HG03064 (cell line): Measurements from ENCODE around the gene ADORA1.

Source experiments
- ATAC-seq: cut with Tn5 transposase; IDR thresholded peaks from one replicate; pipeline ENCODE4 v1.9.1; 2021; ENCODE audit warnings: low read depth; ENCODE audit not compliant: unreplicated experiment

The ADORA1 gene

GRCh38 chr1:203169770-203170520 lies 42.4 kb downstream of the ADORA1 start:
- ATAC-seq = no peak

- no peak for ATAC-seq
Observed at GRCh38 chr1:203170625-203171330, 43.3 kb downstream of the ADORA1 start.

GRCh38 chr1:203171341-203172183 lies 44.0 kb downstream of the ADORA1 start:
- ATAC-seq = no peak

- no peak for ATAC-seq
Observed at GRCh38 chr1:203172184-203173010, 44.9 kb downstream of the ADORA1 start.

GRCh38 chr1:203173011-203173555 lies 45.6 kb downstream of the ADORA1 start:
- ATAC-seq = no peak

- peak; percentile 75 for ATAC-seq
Observed at GRCh38 chr1:203173566-203173965, 46.0 kb downstream of the ADORA1 start.

DNA sequence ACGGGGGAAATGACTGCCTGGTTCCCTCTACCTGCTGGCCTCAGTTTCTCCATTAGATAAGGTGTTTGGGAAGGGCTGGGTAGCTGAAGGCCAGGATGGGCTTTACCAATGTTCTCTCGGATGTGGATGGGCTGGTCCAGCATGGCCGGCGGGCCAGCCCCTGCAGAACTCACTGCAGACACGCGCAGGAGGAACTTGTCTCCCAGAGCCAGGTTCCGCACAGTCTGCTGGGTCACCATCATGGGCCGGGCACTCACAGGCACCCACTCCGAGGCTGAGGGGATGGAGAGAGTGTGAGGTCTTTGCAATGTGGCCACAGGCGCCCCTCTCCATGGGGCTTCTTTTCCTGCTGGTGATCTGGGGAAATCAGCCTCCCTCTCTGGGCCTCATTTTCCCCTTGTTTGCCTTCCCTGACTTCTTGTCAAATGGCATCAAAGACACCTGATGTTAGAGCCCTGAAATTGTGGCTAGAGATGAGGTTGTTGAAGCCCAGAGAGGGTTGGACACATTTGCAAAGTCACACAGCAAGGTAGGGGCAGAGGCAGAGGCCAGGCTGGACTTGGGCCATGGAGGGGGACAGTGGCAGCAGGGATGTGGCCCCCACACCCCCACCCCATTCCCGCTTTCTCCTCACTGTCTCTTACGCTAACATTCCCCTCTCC lies 46.9 kb downstream of the ADORA1 start:
- ATAC-seq = no peak

GRCh38 chr1:203175237-203175826 lies 47.8 kb downstream of the ADORA1 start, which contains the start of gene MYBPH:
Gene MYBPH (minus strand): TSS chr1:203175826. CDS start chr1:203175755, 71 bp downstream.
- no peak for ATAC-seq

DNA sequence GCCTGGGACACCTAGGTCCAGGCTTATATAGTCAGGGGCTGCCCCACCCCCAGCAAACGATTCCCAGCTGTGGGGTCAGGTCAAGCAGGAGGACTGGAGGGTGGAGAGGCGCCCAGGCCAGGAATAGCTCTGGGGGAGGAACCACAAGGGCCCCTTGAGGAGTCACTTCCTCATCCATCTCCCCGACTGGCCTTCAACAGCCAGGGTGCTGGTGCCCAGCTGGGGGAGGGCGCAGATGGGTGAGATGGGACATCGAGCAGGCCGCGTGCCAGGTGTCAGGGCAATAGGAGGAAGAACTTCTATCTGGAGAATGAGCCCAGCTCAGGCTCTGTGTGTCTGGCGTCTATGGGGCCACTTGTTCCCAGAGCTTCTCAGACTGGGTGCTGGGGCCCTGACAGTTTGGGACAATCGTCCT lies 48.3 kb downstream of the ADORA1 start:
- ATAC-seq = no peak

DNA sequence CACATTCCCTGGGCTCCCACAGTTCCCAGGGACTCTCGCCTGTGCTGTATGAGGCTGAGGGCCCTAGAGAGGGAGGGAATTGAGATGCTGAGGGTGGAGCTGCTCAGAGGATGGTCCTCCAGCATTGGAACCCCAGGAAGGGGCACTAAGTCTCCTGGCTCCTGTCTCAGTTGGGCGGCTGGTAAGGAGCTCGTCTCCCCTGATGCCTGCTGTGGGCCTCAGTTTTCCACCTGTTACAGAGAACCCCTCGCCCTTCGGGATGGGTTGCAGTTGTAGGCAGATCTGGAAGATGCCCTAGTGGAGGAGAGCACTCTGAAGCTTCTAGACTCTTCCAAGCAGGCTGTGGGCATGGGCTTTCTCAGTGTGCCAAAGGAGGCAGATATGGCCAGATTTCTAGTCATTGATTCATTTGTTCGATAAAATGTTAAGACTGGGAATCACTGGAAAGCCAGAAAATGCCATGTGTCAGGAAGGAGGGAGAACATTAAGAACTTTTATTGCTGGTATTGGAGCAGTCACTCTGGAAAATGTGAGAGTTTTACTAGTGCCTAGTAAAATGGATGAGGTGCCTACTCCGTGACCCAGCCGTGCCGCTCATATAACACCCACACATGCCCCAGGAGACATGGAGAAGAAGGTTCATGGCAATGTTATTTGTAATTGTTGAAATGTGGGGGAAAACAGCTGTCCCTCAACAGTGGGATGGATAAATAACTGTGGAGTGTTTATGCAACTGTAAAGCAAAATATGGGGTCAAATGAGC lies 48.9 kb downstream of the ADORA1 start:
- no peak for ATAC-seq

- no peak for ATAC-seq
Observed at GRCh38 chr1:203177036-203177405, 49.5 kb downstream of the ADORA1 start.

DNA sequence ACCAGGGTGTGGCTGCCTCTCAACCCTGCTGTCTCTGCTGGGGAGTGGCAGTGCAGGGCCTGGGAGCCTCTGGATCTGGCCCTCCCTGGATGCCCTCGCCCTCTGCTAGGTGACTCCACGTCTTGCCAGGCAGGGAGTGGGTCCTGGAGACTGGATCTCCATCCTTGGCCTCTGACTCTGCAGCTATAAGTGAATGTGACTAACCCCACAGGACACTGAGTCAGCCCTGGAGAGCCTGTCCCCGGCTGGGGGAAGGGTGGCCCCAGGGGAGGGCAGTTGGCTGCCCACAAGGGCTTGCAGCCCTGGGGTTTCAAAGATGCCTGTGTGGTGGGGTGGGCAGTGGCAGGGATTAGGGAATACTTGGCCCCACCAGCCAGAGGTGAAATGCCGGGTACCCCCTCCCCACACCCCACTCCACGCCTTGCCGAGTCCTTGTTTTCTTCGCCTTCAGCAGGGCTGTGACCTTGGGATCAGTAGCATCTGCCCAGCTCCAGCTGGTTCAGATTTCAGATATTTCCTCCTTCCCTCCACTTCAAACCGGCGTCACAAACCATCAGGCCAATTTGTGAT lies 50.0 kb downstream of the ADORA1 start:
- no peak for ATAC-seq

DNA sequence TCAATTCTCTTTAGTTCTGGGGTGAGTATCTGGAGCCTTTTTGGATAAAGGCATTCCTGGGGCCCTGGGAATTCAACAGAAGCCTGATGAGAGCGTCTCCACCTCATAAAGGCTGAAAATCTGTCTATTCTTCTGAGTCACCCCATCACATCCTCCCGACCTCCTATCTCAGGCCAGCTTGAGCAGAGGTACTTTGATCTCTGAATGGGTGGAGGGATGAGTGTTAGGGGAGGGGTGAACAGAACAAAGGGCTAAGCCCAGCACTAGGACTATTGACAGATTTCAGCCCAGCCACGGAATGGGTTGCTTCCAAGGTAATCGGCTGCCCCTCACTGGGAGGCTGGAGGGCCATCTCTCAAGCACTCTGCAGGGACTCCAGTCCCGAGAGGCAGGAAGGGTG lies 50.6 kb downstream of the ADORA1 start:
- no peak for ATAC-seq

- no peak for ATAC-seq
Observed at GRCh38 chr1:203178821-203179666, 51.5 kb downstream of the ADORA1 start.

DNA sequence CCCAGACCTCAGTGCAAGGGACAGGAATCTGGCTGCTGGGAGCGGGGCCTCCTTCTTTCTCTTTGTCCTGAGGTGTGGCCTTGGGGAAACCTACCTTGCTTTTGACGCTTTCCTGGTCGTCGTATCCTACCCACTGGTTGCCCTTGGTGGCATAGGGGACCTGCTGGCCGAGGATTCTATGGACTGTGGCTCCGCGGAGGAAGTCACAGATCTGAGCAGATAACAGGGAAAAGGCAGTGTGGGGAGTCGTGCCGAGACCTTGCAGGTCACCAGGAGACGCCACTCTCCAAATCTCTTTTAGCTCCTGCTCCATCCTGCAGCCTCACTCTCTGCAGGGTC lies 52.1 kb downstream of the ADORA1 start:
- ATAC-seq = no peak

- no peak for ATAC-seq
Observed at GRCh38 chr1:203180611-203181330, 53.2 kb downstream of the ADORA1 start.
